Colonic mucosa (tissue), 4 donors: Measurements from ENCODE around the gene MANEAL. TPM values are rescaled to one million over a fixed set of nuclear protein-coding genes. Genes with fewer than 3 reads are reported as not detected.

Experiments
- DNase-seq: peaks from one replicate; pipeline ENCODE4 v3.0.0-alpha.2; 2020
- H3K27ac ChIP-seq: fragments of 200-600 bp; one replicate; pipeline ENCODE4 v1.8.0; 2021
- H3K27me3 ChIP-seq: fragments of 200-600 bp; one replicate; pipeline ENCODE4 v1.8.0; 2021
- H3K36me3 ChIP-seq: fragments of 200-600 bp; one replicate; pipeline ENCODE4 v1.8.0; 2021
- H3K4me1 ChIP-seq: fragments of 200-600 bp; one replicate; pipeline ENCODE4 v1.8.0; 2021; ENCODE audit warnings: mild to moderate bottlenecking
- H3K4me3 ChIP-seq: fragments of 200-600 bp; one replicate; pipeline ENCODE4 v1.8.0; 2021
- H3K9ac ChIP-seq, 2 donors: one replicate each; pipeline ENCODE4 v1.7.0; 2013; ENCODE audit warnings: control low read depth in 2 of 2, low read depth in 2 of 2, low read length in 2 of 2
- H3K9me3 ChIP-seq: fragments of 200-600 bp; one replicate; pipeline ENCODE4 v1.8.0; 2021
- CTCF ChIP-seq: fragments of 200-600 bp; IDR thresholded peaks from one replicate; pipeline ENCODE4 v1.8.0; 2022; ENCODE audit warnings: antibody characterized with exemption, mild to moderate bottlenecking
- intact Hi-C: fragments of 100-400 bp; cut with DNase I; formaldehyde crosslinking; loops from one replicate; pipeline ENCODE4 v1.14.1; 2022
- total RNA-seq, 2 donors: library from RNA; stranded (reverse); fragmentation: NEBNext Ultra II Directional in 1 of 2; extraction: Animal tissue kit (Norgen Biotek cat#: 25700) in 1 of 2; gene quantifications; one replicate each; pipeline ENCODE4 v1.2.1, GENCODE V29; 2021
- donor health status: healthy.
- donor health status: DM: no; HTN: no; CAD: no.
- donor health status: DM: no; HTN: no; CAD: no.

The MANEAL gene
- total RNA-seq, 2 donors from 2014 or later = 6.6 to 18.2 TPM

DNA sequence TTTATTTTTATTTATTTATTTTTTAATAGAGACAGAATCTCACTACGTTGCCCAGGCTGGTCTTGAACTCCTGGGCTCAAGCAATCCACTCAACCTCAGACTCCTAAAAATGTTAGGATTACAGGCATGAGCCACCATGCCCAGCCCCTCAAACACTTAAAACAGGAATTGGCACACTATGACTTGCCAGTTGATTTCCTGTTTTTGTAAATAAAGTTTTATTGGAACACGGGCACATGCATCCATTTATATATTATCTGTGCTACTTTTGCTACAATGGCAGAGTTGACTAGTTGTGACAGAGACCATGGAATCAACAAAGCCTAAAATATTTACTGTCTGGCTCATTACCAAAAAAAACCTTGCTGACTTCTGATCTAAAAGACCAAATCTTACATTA is 30.4 kb downstream of the MANEAL start:
- no peak overlapping the region for H3K27ac ChIP-seq
- H3K9me3 ChIP-seq = no peaks in the 10 kb centered on the region
- H3K27me3 ChIP-seq = no peaks in the 10 kb centered on the region
- H3K4me1 ChIP-seq = no peaks in the 10 kb centered on the region
- peaks cover 15% of the 10 kb centered on the region for H3K36me3 ChIP-seq
- intact Hi-C loops = no loop called here
- no peak overlapping the region for H3K4me3 ChIP-seq
- H3K9ac ChIP-seq = no peak overlapping the region
- TF ChIP-seq CTCF = no peak
- no peak for DNase-seq

DNA sequence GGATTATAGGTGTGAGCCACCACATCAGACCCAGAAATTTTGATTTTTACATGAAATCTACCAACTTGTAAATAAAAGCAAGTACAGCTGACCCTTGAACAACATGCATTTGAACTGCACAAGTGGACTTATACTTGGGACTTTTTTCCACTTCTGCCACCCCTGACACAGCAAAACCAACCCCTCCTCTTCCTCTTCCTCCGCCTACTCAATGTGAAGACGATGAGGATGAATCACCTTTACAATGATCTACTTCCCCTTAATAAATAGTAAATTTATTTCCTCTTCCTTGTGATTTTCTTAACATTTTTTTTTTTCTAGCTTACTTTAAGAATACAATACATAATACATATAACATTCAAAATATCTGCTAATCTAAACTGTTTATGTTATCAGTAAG is 31.9 kb downstream of the MANEAL start:
- no peaks in the 10 kb centered on the region for H3K27me3 ChIP-seq
- H3K4me3 ChIP-seq = no peak overlapping the region
- intact Hi-C loops = no loop called here
- no peaks in the 10 kb centered on the region for H3K4me1 ChIP-seq
- H3K27ac ChIP-seq = no peak overlapping the region
- H3K36me3 ChIP-seq = peaks cover 13% of the 10 kb centered on the region
- DNase-seq = no peak
- H3K9me3 ChIP-seq = no peaks in the 10 kb centered on the region
- TF ChIP-seq CTCF = no peak
- no peak overlapping the region for H3K9ac ChIP-seq

- peak; percentile 38 for DNase-seq
- peak overlapping the region; percentile 54 for H3K27ac ChIP-seq
- H3K9ac ChIP-seq = no peak overlapping the region
- intact Hi-C loops = no loop called here
- H3K4me3 ChIP-seq = no peak overlapping the region
- no peaks in the 10 kb centered on the region for H3K27me3 ChIP-seq
- H3K4me1 ChIP-seq = no peaks in the 10 kb centered on the region
- no peaks in the 10 kb centered on the region for H3K36me3 ChIP-seq
- H3K9me3 ChIP-seq = no peaks in the 10 kb centered on the region
- no peak for TF ChIP-seq CTCF
These were observed 34.9 kb downstream of the MANEAL start for GRCh38 chr1:37828410-37829074.

GRCh38 chr1:37831109-37831508 is 37.5 kb downstream of the MANEAL start:
- Histone ChIP-seq H3K9me3 (no peaks in the 10 kb centered on the region), H3K36me3 (peaks cover 12% of the 10 kb centered on the region), H3K27ac (no peak overlapping the region), H3K27me3 (no peaks in the 10 kb centered on the region), H3K4me3 (no peak overlapping the region), H3K4me1 (no peaks in the 10 kb centered on the region), H3K9ac (no peak overlapping the region)
- DNase-seq = no peak
- no peak for TF ChIP-seq CTCF
- intact Hi-C loops = no loop called here

DNA sequence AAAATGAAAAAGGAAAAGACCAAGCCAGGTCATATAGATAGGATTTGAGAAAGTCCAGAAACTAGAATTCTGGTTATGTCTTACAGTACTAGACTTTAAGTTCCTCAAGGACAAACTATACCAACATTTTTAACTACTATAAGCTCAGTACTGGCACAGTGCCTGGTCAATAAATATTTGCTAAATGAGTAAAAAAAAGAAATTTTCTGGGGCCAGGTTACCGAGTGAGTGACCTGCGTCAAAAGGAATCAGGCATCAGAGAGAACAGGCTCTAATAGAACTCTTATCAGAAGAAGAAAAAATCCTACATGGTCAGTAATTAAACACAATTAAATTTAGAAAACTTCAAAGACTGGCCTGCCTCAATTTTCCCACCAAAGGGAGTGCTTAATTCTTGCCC is 38.2 kb downstream of the MANEAL start:
- Histone ChIP-seq H3K36me3 (peaks cover 12% of the 10 kb centered on the region), H3K4me1 (no peaks in the 10 kb centered on the region), H3K4me3 (no peak overlapping the region), H3K9ac (no peak overlapping the region), H3K27ac (no peak overlapping the region), H3K9me3 (no peaks in the 10 kb centered on the region), H3K27me3 (no peaks in the 10 kb centered on the region)
- no peak for DNase-seq
- TF ChIP-seq CTCF = no peak
- intact Hi-C loops = no loop called here
